ENCODE results near the gene NFYC.

The NFYC gene

DNA sequence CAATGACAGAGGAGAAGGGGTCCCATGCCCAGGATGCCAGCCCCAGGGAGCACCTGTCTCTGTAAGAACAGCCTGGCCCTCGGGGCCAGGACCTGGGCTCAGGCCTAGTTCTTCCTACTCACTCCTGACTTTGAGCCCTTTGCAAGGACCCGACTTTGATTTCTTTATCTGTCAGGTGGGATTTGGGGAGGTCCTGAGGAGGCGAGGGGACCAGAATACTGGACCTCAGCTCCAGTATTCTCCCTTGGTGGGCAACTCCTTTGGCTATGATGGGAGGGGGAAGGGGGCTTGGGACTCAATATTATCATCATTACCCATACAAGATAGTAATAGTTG, 110.2 kb downstream of the NFYC start:
- no peak for DNase-seq

GRCh38 chr1:40802078-40802741, 110.7 kb downstream of the NFYC start:
- no peak for DNase-seq

DNA sequence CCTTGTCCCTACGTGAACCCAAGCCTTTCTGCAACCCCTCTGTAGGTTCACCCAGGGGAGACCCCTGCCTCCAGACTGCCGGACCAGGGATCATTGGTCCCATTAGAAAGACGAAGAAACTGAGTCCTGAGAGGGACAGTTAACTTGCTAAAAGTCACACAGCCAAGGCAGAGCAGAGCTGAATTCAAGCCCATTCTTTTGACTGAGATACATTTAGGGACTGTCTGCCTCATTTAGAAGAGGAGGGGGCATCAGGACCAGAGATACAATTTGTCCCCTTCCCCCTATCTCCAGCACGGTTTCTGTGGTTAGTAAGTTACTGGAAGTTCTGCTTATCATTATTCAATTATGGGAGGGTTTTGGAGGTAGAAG, 111.2 kb downstream of the NFYC start:
- no peak for DNase-seq

DNA sequence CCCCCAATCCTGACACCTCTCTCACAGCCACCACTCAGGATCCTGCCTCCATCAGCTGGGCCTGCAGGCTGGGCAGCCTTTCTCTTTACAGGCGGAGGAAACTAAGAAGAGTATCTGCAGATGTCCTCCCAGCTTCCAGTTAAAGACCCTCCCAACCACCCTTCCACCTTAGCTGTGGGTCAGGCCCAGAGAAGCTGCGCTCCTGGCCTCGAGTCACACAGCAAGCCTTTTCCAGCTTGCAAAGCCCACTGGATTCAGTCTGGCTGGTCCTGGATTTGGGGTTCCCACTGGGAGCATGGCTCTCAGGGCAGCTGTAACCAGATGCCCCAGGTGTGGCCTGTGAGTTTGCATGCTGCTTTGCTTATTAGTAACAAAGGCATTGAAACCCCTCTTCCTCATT, 111.9 kb downstream of the NFYC start:
- DNase-seq: no peak

GRCh38 chr1:40803902-40804301, 112.4 kb downstream of the NFYC start:
- no peak for DNase-seq

GRCh38 chr1:40806240-40806639, 114.7 kb downstream of the NFYC start:
- DNase-seq: no peak

DNA sequence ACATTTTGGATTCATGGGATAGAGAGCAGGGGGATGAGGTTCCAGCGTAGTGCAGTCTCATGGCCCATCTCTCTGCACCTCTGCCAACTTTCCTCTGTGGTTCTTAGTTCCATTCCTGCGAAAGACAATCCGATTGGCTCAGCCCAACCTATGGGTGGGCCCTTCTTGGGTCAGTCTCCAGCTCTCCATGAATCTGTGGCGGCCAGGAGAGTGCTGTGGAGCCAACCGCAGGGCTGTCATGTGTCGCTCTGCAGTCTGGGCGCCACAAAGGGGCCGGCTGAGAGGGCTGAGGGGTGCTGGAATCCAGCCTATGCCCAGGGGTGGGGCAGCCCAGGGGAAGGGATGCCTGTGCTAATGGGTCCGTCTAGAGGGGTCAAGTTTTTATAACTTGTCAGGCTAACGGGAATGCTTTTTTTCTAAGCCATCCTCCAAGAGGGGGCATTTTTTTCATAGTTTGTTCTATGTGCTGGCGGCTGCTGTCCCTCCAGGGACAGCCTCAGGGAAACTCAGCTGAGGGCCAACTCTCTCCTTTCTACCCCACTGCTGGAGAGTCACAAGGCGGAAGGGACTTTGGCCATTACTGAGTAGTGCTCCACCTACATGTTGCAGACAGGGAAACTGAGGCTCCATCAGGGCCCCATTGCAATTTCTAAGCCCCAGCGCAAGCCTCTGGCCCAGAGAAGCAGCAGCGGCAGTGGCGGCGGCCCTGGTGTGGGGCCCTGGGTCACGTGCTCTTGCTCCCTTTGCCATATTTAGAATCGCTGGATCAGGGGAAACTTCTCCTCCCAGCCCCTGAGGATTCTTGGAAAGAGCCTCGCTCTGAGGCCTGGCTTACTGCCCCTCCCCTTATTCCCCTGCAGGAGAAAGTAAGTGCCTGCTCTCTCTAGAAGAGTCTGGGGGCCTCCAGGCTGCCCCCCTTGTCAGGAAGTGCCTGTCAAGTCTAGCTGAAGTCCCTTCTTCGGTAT, 115.5 kb downstream of the NFYC start:
- no peak for DNase-seq

GRCh38 chr1:40808002-40808401, 116.5 kb downstream of the NFYC start:
- no peak for DNase-seq

GRCh38 chr1:40808444-40808843, 116.9 kb downstream of the NFYC start:
- no peak for DNase-seq

- no peak for DNase-seq
Observed at GRCh38 chr1:40808909-40809308, 117.4 kb downstream of the NFYC start.

DNA sequence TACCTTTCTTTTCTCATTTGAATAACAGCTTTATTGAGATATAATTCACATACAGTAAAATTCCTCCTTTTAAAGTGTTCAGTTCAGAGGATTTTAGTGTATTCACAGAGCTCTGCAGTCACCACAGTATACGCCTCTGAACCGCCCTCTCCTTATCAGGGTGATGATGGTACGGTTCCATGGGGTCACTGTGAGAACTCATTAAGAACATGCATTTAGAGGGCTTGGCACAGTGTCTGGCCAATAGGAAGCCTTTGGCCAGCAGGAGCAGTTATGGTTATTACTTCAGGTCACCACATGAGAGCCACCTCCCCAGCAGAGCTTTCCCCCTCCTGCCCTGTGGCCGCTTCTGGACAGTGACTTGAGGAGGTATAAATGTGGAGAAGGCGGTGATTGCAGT, 119.4 kb downstream of the NFYC start:
- DNase-seq: no peak

GRCh38 chr1:40815420-40815819, 123.9 kb downstream of the NFYC start:
- no peak for DNase-seq

- DNase-seq: no peak
Observed at GRCh38 chr1:40817791-40818263, 126.3 kb downstream of the NFYC start.

DNA sequence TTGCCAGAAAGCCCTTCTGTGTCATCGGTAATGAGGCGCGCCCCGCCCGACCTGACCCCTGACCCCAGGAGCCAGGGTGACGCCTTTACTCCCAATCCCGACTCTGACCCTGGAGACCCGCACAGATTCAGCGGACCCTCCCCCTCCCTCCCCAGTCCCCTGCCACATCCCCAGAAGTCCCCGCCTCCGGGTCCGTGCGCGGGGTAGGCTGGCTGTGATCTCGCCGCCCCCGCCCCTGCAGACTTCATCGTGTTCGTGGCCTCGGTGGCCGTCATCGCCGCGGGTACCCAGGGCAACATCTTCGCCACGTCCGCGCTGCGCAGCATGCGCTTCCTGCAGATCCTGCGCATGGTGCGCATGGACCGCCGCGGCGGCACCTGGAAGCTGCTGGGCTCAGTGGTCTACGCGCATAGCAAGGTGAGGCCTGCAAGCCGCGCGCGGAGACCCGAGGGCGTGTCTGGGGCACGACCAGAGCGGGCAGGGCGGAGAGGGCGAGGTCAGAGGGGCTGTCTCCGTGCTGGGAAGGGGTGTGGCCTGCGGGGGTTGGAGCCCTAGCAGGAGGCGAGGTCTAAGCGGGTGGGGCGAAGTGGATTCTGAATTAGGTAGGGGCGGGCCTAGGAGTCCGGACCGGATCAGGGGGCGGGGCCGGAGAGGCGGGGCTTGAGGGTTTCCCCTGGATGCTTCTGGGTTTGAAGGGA, 126.9 kb downstream of the NFYC start:
- no peak for DNase-seq

- DNase-seq: no peak
Observed at GRCh38 chr1:40819101-40819500, 127.6 kb downstream of the NFYC start.

DNA sequence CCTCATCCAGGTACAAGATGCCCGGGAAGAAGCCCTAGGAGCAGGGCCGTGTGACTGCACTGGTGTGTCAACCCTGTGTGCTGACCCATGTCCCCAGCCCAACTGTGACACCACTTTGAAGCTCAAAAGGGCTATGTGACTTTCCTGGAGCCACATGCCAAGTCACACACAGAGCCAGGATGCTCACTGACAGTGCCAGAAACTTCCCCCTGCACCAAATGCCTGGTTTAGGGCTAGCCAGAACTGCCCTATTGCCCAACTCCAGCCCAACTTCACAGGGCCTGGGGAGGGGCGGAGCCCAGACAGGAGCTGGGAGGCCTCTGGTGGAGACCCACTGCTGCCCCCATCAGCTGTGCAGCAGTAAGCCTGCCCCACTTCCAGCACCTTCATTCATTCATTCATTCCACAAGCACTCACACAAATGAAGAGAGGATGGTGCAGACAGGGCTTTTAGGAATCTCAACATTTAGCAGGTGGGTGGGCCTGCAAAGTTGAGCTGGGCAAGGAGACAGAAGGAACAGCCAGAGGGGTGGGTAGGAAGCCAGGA, 128.8 kb downstream of the NFYC start:
- no peak for DNase-seq
